Kidney glomerular epithelial cell (primary cell): Measurements from ENCODE around the gene IL18BP.
A peak's percentile ranks its signal among the peaks of the same experiment; 100 is the strongest.

ENCODE experiments used
- DNase-seq: peaks from one replicate; lab custom pipeline; 2025; lab: John Stamatoyannopoulos, UW

The IL18BP gene

DNA sequence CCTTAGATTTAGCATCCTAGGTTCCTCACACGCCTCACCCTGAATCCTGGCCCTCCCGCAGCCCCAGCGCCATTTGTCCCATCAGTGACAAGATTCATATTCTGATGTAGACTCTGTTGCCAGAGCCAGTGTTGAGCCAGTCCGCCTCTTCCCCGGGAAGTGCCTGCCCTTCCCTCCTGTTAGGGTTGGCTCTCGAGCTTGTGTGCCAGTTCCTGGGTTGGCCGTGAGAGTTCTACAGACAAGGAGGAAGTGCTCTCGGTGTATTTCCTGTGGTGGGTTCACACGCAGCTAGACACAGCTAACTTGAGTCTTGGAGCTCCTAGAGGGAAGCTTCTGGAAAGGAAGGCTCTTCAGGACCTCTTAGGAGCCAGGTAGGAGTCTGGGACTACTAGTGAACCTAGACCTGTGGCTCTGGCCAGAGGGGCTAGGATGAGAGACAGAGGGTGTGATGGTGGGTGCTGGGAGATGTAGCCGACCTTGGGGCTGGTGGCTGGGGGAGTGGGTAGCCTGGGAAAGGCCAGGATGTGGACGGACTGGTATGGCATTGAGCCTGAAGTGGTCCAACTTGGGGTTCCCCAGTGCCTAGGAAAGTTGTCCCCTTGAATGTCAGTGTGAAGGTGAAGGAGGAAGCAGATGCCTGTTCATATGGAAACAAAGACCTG is at the start of gene IL18BP:
Gene IL18BP, plus strand, starts transcription at position 261 of the 662 bp plus-strand sequence. CDS start 1,076 bp downstream, outside the sequence.
- no peak for DNase-seq

DNA sequence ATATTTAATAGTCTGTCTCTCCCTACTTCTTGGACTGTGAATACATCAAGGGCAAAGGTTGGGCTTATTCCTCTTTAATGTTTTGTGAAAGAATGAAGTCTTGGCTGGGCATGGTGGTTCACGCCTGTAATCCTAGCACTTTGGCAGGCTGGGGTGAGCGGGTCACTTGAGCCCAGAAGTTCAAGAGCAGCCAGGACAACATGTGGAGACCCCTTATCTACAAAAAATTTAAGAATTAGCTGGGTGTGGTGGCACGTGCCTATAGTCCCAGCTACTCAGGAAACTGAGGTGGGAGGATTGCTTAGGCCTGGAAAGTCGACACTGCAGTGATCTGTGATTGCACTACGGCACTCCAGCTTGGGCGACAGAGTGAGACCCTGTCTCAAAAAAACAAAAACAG is 49.7 kb upstream of the IL18BP start:
- no peak for DNase-seq

DNA sequence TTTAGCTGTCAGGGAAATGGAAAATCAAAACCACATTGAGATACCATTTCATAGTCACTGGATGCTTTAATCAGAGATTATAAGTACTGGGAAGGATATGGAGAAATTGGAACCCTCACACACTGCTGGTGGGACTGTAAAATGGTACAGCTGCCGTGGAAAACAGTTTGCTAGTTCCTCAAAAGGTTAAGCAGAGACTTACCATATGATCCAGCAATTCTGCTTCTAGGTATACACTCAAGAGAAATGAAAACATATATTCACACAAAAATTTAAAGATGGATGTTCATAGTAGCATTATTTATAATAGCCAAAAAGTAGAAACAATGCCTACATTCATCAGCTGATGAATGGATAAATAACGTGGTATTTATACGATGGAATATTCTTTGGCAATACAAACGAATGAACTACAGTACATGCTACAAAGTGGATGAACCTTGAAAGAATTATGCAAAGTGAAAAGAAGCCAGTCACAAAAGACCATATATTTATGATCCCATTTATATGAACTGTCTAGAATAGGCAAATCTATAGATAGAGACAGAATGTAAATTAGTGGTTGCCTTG is 46.9 kb upstream of the IL18BP start:
- DNase-seq = no peak

DNA sequence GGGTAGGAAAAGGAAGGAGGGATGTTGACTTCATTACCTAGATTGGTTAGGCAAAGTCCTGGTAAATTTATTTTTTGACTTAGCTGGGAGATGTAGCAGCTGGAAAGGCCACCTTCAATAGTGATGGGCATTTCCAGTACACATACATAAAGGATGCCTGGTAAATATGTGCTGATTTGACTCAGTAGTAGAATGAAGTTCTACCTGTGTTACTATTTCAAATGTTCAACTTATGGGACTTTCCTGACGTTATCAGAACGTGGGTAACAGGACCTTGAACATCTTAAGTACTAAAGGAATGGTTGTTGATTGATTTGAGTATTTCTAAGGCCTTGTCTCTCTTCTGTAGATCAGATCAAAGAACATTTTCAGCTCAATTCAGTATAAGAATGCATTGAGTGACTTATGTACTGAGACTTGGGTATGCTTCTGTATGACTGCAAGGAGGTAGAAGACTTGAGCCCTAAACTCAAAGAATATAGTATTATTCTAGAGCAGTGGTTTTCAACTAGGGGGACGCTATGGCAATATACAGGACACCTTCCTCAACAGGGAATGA is 42.7 kb upstream of the IL18BP start:
- DNase-seq = no peak

DNA sequence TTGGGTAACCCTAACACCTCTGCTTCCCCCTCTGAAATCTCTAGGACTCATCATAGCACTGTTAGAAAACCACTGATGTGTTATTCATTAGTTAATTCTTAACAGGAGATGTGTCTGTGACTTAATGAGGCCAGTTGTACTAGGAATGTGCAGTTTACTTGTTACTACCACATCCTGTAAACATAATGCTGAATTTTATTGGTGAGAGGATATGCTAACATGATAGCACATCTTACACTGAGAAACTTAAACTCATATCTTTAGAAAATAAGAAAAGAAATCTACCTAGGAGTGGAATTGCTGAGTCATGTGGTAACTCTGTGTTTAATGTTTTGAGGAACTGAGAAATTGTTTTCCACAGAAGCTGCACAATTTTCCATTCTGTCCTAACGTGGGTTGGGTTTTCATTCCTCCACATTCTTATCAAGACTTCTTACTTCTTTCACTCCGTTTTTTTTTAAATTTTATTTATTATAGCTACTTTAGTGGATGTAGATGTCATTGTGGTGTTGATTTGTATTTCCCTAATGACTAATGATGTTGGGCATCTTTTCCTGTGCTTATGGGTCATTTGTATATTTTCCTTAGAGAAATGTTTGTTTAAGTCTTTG is 36.2 kb upstream of the IL18BP start:
- peak; percentile 82 for DNase-seq

DNA sequence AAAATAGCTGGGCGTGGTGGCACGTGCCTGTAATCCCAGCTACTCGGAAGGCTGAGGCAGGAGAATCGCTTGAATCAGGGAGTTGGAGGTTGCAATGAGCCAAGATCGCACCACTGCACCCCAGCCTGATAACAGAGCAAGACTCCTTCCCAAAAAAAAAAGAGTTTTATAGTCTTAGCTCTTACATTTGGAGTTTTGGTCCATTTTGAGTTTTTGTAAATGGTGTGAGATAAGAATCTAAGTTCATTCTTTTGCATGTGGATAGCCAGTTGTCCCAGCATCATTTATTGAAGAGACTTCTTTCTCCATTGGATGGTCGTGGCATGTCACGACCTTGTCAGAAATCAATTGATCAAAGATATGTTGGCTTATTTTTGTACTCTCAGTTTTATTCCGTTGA is 35.2 kb upstream of the IL18BP start:
- no peak for DNase-seq

DNA sequence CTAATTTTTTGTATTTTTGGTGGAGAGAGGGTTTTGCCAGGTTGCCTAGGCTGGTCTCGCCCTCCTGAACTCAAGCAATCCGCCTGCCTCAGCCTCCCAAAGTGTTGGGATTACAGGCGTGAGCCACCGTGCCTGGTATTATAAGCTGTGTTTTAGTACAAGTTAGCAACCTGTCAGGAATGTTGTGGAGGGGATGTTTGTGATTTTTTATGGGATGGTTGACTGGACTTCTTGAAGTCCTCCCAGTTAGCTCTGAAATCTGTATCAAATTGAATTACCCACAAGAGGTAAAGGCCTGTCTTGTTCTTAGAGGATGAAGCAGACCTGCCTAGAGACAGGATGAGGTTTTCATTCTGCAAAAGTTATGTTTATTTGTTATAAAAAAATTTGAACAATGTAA is 34.1 kb upstream of the IL18BP start:
- peak; percentile 66 for DNase-seq

DNA sequence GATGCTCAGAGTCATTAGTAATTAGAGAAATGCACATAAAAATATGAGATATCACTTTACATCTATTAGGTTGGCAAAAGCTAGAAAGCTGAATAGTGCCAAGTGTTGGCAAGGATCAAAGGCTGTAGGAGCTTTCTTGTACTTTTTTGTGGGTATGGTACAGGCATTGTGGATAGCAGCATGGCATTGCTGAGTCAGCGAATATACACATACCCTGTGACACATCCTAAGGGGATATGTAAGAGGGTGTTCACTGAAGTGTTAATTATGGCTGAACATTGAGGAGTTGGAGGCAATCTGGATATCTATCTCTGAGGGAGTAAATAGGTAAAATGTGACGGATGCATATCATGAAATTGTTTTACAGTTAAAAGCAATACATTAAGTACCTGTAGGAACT is 27.0 kb upstream of the IL18BP start:
- DNase-seq = no peak

DNA sequence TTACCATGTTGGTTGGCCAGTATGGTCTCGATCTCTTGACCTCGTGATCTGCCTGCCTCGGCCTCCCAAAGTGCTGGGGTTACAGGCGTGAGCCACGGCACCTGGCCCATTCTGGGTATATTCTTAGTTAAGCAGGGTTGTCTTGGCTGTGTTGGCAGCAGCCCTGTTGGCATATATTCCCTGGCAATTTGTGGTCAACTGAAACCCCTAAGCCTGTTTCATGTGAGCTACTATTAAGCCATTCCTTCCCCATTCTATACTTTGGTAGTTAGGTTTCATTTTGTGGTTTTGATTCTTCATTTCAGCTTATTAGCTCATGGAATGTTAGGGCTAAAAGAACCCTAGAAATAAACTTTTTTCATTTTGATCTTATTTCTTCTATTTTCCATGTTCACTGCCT is 22.2 kb upstream of the IL18BP start:
- no peak for DNase-seq

DNA sequence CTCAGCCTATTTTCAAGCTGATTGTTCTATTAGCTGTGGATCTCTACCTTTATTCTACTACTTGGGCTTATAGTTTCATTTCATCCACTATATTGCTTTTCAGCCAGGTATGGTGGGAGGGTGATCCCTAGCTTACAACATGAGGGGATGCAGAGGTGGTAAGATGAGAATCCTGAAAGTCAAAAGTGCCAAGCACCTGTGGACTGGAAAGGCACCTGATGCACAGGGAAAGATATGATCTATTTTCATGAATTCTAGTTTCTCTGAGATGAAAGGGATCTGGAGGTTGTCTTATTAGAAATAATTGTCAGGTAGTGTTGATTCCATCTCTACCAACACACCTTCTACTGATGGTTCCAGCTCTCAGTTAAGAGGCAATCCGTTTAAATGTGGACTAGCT is 21.6 kb upstream of the IL18BP start:
- DNase-seq = no peak

DNA sequence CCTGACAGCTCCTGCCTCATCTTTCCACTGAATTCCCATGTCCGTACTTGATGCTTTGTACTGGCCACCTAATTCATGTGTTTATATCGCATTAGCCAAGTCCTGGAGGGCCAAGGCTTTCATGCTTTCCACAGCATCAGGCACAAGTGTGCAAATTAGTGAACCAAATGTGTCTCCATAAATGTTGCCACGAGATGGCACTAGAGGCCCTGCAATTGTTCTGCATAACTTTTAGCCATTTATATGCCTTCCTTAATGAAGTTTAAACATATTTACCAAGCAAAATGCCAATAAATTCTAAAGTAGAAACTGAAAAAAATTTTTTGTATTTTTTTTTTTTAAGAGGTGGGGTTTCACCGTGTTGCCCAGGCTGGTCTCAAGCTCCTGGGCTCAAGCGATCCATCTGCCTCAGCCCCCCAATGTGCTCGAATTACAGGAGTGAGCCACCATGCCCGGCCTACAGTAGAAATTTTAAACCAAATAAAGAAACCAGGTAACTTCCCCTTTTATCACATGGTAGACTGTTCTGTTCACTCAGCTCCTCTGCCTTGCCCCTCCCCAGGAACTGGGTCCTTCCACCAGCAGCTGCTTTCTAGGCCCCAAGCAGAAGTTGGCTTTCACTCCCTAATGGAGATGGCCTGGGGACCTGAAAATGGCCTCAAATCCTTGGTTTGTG is 20.8 kb upstream of the IL18BP start:
- DNase-seq = no peak

DNA sequence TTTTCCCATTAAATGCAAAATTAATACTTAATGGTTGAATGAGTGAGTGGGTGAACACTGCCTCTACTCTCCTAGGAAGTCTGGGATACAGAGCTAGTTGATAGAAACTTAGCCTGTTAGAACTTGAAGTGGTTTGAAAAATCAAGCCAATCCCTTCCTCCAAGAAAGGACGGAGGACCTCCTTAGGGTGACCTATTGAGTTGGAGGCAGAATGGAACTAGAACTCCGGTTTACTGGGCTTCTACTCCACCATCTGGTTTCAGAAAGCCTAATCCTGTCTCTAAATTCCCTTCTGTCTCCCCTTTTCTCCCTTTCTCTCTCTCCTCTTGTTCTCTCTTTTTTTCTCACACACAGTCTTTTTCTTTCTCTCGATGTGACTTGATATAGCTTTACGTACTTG is 19.6 kb upstream of the IL18BP start:
- DNase-seq = no peak

DNA sequence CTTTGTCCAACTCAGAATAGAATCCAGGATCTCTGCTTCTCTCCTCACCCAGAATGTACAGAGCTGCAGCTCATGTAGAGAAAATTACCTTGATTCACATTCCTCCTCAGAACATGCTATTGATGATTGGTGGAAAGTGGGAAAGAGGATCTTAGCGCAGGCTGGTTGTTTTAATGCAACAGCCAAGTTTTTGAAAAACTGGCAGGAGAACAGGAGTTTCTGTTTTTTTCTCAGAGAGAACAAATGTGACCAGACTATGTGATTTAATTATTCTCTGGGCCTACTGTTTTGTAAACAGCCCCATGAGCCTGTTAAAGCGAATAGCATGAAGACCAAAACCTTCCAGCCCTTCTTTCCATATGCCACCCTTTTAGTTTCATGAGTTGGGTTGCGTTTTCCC is 19.1 kb upstream of the IL18BP start:
- no peak for DNase-seq

DNA sequence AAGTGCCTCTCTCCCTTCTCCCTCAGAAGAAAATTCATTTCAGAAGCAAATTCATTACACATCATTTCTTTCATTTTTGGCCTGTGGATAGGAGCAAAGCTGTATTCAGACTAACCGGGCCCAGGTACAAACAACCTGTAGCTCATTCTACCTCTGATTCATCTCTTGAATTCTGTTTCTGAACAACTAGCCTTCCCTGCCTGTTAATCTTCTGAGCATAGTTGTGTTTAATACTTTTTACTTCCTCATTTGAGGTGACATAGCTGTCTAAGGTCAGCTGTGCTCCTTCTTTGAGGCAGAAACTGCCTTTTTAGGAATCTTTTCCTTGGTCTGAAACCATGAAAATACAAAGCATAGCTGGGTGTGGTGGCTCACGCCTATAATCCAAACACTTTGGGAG is 12.6 kb upstream of the IL18BP start:
- no peak for DNase-seq

DNA sequence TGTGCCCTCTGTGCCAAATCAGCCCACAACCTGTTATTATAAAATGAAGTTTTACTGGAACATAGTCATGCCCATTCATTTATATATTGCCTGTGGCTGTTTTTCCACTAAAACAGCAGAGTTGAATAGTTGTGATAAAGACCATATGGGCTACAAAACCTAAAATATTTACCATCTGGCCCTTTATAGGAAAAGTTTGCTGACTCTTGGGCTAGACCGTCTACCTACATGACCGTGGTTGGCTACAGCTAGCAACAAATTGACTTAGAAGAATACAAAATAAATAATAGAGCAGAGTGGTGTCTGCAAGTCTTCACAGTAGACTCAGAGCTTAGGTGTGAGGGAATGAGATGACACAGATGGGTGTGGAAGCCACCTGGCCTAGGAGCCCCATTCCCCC is 11.2 kb upstream of the IL18BP start:
- no peak for DNase-seq

DNA sequence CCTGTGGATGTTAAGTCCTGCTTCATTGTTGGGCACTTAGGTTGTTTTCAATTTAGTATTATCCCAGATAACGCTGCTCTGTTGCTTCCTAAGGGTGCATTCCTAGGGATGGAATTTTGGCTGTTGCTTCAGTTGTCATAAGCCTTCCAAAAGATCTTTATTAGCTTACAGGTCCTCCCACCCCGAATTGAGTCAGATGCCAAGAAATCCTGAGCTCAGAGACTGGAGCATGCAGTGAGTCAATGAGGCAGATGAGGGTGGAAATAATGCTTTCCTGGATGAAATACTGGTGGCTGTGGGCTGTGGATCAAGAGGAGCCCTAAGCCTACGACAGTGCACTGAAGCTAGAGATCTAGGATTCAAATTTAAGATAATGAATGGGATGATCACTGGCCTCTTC is 10.7 kb upstream of the IL18BP start:
- no peak for DNase-seq

DNA sequence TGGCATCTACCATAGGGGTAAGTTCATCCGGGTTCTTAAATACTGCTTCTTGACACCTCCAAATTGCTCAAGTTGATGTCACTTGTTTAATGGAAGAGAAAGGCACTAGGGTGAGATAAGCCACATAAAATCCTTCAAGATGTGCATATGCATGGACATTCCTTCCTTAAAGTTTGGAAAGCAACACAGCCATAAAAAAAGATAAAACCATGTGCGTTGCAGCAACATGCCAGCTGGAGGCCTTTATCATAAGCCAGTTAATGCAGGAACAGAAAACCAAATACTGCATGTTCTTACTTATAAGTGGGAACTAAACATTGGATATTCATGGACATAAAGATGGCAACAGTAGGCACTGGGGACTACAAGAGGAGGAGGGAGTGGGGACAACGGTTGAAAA is 8.0 kb upstream of the IL18BP start:
- no peak for DNase-seq

DNA sequence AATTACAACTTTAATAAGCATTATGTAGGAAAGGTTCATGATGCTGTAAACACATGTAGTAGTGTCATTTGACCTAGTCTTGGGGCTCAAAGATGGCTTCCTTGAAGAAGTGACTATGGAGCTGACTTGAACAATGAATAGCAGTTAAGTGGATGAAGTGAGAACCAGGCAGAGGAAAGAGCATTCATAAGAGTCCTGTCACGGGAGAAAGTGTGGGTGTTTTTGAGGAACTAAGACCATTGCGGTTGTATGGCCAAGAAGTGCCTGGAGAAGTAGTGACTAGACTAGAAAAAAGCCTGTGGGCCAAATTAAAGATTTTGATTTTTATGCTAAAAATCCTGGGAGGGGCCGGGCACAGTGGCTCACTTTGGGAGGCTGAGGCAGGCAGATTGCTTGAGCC is 7.2 kb upstream of the IL18BP start:
- DNase-seq = no peak

DNA sequence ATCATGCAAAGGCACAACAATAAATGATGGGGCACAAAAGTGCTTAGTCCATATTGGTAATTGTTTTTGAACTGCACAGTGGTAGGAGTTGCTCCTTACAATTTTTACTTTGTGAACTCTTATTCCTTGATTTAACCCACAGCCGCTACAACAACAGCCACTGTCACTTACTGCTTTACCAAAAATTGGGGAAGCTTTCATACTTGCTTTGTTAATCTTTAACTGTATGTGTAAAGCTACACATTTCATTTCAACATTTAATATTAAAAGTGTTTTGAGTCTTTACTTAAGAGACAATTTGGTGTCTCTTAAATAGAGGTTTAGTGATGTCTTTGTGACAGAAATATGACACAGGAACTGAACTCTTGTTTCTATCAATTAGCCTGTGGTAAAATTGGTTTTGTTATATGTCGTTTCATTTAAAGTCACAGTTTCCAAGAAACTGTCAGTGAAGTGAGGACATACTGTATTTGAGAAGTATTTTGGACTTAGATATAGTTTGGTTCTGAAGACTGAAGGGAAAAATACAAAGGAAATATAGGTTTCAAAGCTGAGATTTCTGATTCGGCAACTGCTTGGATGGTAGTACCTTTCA is 6.5 kb upstream of the IL18BP start:
- DNase-seq = no peak

DNA sequence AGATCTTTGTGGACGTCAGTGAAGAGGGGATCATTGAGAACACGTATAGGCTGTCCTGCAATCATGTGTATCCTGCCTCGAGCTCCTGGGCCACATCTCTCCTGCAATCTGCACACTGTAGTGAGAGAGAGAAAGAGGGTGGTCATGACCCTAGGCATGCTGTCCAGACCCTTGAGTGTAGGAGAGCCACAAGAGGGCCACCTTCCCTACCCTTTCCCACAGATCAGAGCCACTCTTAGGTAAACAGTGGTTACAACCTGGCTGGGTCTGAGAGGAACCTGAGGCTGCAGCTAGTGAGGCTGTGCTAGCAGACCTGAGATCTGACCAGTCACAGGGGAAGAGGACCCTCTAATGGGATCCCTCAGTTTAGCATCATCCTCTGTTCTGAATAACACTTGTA is 3.9 kb upstream of the IL18BP start:
- DNase-seq = no peak

DNA sequence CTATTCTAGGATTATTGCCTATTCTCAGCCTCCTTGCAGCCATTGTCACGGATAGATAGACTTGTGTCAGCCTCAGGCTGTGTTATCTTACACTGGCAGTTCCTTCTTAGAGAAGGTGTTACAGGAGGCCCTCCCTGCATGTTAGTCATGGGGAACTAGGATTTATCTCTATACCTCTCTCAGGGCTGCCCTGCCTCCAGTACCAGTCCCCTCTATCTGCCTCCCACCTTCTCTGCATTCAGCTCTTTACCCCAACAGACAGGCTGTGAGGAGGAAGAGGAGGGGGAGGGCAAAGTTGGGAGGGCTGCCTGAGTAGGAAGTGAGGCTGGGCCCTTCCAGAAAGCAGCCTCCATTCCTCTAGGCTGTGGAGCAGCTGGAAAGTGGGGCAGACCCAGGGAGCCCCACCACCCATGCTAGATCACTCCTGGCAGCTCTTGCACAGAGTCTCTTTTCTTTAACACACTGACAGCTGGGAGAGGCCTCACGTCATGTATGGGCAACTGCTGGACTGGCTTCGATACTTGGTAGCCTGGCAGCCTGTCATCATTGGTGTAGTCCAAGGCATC is 2.9 kb upstream of the IL18BP start:
- no peak for DNase-seq

DNA sequence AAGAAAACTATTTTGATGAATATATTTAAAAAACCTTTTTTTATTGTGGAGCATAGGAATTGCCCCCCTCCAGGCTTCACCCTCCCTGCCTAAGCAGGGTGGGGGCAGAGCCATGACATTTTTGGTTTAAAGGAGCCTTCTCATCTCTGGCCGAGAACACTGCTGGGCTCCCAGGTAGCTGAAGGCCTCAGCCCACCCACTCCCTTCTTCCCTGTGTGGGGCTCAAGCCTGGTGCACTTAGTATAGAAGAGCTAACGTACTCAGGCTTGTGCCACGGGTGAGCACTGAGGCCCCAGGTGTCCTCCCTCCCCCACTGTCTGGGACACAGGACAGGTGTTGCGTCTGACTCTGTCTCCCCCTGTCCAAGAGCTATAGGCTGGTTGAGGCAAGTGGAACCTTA is 2.2 kb upstream of the IL18BP start:
- DNase-seq = no peak
